Right renal pelvis (tissue), 4 donors: ENCODE results near the gene HOXD11. TPM values are rescaled to one million over a fixed set of nuclear protein-coding genes. Genes with fewer than 3 reads are reported as not detected.
A peak's percentile ranks its signal among the peaks of the same experiment; 100 is the strongest.

Source experiments
- DNase-seq, 4 donors: peaks; one replicate each; pipeline ENCODE4 v3.0.0-alpha.2; 2013; ENCODE audit warnings: low read depth in 4 of 4, low spot score in 3 of 4, missing footprints in 1 of 4
- polyA plus RNA-seq, 4 donors: library from polyadenylated mRNA; unstranded; fragments of 120-200 nt; gene quantifications; one replicate each; pipeline ENCODE4 v1.2.1, GENCODE V29; 2013; ENCODE audit not compliant: insufficient read length in 4 of 4

Gene HOXD11
- polyA plus RNA-seq, 4 donors, result 45.6 to 59.4 (median 58.4) TPM

DNA sequence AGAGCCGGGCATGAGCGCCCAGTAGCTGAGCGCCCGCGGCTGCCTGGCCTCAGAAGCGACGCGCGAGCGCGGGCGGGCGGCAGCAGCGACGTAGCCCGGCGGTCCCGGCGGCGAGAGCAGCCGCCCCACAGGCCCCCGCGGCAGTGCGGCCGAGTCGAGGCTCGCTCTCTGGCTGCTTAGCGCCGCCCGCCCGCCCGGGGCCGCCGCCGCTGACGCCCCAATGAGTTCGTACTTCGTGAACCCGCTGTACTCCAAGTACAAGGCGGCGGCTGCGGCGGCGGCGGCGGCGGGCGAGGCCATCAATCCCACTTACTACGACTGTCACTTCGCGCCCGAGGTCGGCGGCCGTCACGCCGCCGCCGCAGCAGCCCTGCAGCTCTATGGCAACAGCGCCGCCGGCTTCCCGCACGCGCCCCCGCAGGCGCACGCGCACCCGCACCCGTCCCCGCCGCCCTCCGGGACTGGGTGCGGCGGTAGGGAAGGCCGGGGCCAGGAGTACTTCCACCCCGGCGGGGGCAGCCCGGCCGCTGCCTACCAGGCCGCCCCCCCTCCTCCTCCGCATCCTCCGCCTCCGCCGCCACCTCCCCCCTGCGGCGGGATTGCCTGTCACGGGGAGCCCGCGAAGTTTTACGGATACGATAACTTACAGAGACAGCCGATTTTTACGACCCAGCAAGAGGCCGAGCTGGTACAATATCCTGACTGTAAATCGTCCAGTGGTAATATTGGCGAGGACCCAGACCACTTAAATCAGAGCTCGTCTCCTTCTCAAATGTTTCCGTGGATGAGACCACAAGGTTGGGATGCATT, 23.3 kb downstream of the HOXD11 start:
- peak in 2 of 4 donors; percentile 81 to 91 for DNase-seq

DNA sequence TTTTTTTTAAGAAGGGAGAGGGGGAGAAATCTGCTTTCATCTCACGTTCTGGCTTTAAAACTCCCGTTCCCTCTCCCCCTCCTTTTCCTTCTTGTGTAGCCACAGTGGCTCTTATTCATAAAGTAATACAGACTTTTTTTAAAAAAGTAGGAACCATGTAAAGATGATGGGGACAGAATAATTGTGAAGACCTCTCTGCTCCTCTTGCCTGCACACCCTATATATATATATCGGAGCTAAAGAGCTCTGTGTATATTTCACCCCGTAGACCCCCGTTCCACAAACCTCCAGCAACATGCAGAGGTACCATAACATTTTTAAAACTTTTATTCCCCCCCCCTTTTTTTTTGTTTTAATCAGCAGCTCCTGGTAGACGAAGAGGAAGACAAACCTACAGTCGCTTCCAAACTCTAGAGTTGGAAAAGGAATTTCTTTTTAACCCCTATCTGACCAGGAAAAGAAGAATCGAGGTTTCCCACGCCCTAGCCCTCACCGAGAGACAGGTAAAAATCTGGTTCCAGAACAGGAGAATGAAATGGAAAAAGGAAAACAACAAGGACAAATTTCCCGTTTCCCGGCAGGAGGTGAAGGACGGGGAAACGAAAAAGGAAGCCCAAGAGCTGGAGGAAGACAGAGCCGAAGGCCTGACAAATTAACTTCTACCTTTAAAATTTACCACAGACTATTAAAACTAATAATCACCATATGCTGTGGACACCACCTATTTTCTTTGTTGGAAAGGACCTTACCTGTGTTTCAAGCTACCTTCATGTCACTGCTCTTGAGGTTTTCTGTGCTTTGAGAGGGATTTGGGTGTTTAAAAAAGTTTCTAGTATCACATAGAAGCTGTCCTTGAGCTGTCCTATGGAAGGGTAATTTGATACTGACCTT, 24.1 kb downstream of the HOXD11 start:
- DNase-seq, result no peak

DNA sequence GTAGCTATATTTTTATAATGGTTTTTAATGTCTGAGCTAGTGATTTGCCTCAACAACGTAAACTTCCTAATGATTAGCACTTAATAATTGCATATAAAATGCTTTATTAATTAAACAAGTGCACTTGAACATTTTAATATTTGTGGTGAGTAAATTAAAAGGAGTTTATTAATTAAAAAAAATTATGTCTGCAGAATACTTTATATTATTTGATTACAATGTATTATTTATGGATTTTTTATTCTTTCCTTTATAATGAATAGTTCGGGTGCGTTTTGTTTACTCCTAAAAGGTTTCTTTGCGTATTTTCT, 24.7 kb downstream of the HOXD11 start:
- DNase-seq, result no peak

DNA sequence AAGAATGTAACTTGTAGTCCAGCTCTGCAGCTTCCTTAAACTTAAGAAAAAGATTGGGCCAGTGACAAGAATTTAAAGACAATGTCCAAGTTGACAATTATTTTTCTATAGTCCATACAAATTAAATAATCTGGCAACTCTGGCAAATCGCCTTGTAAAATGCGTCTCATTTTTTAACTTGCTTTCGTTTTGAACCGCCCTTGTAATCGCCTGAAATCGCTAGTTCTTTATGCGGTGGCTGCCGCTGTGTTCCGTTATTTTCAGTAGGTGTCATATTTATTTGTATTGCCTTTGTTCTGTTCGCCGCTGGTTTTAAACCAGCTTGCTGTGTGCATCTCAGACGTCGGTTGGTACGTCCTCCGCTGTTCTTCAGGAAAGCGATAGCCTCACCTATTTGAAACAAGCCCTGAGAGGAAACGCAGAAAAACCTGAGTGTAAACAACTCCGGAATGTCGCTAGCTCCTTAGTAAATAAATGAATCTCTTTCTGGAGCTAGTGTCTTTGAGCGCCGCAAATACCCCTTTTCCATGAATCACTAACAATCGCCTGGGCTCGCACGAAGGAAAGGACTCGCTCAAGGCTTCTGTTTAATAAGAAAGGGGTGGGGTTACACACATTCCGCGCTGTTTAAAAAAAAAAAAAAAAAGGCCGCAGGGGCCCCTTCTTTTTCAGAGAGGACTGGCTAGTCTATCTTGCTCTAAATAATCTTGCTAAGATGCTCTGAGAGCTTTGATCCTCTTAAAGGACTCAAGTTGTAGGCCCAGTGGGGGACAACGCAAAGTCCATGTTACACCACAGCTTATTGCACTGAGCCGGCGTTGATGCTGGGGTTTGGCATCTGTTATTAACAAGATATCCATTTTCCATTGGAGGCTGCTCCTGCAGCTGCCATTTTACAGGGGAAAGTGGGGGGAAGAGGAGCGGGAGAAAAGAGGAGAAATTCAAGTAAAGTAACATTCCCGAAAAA, 25.4 kb downstream of the HOXD11 start:
- DNase-seq, result no peak

DNA sequence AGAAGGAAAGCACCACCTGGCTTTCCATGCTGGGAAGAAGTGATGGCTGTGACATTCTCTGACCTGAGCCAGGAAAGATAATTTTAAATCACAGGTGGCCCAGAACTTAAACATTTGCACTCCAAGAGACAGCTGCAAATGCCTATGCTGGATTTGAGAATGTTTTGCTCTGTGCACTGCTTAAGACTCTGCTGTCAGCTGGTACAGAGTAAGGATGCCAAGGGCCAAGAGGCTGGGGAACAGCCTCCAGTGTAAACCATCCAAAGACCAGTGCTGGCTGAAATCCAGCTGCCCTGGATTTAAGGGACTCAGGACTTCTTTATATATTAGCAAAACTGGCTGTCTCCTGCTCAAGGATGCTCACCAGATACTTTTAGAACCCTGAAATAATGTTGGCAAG, 26.3 kb downstream of the HOXD11 start:
- no peak for DNase-seq

DNA sequence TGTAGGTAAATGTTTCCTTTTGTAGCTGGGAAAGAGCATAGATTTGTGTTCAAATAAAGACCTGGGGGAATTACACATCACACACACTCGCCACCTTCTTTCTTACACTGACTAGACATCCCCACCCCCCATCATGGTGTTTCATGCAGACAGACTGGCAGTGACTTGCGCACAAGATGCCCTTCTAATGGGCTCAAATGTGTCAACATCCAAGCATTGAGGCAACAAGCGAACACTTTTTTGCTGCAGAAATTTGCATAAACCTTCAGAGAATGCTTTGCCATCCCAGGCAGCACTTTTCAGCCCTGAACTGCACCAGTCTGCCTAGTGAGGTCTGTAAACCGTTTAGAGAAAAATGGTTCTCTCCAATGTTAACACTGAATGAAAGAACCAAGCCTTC, 27.0 kb downstream of the HOXD11 start:
- DNase-seq, result no peak

DNA sequence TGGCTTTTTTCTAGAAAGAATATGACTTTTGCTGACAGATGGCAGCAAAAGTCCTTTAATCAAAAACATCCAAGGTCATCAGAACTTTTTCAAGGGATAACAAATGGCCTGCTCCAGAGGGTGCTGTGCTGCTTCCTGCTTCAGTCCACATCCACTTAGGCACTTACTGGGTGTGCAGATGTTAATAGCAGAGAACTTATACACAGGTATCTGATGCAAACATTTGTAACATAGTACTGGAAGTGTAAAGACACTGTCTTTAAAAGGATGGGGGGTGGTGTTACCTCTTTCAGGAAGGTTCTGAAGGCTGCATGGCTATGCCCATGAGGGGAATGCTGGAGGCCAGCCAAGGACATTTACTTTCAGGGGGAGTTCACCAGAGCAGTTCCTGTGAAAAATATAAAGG, 28.0 kb downstream of the HOXD11 start:
- no peak for DNase-seq

DNA sequence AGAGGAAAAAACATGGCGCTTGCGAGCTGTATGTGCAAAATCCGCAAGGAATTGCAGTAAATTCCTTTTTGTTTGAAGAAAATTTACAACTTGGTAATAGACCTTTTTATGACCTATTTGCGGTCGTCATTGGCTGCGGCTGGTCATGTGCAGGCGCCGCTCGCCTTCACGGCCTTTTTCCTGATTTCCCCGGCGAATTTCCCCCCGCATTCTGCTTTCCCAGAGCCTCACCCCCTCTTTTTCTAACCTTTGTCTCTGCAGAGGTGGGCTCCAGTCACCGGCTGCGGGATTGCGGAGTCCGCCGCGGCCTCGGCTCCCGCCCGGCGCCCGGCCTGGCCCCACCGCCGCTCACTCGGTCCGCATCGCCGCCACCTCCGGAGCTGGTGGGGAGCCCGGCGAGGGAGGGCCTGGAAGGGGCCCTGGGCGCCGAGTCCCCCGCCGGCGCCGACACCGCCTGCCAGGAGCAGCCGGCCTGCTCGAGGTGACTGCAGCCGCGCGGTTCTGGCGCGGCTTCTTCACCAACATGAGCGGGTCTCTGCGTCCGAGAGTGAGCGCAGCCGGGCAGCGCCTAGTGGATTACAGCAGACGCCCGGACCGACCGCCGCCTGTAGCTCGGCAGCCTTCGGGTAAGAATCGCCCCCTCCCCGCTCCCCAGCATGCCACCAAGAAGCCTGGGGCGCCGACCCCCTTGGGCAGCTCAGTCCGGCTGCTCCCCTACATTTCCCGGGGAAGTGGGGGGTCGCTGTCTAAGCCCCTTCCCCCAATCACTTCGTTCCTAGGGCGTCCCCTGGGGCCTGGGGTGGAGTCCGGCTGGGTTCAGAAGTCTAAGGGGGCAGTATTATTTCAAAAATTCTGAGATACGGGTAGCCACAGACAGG, 29.5 kb downstream of the HOXD11 start:
- no peak for DNase-seq

DNA sequence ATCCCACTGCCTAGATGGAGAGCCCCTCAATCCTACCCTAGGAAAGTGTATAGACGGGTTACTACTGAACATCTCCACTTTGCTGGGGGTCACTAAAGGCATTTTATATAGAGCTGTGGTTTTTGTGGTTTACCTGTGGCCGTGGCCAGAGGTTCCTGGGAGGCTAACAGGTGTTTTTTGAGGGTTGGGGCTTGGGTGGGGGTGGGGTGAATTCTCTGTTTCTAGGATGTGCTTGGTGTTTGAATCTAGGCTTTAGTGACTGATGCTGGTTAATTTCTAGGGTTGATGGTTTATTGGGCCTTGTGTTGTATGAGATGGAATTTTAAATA, 30.1 kb downstream of the HOXD11 start:
- no peak for DNase-seq

DNA sequence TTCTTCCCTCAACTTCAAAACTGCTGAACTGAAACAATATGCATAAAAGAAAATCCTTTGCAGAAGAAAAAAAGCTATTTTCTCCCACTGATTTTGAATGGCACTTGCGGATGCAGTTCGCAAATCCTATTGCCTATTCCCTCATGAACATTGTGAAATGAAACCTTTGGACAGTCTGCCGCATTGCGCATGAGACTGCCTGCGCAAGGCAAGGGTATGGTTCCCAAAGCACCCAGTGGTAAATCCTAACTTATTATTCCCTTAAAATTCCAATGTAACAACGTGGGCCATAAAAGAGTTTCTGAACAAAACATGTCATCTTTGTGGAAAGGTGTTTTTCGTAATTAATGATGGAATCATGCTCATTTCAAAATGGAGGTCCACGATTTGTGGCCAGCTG, 30.8 kb downstream of the HOXD11 start:
- DNase-seq, result no peak

DNA sequence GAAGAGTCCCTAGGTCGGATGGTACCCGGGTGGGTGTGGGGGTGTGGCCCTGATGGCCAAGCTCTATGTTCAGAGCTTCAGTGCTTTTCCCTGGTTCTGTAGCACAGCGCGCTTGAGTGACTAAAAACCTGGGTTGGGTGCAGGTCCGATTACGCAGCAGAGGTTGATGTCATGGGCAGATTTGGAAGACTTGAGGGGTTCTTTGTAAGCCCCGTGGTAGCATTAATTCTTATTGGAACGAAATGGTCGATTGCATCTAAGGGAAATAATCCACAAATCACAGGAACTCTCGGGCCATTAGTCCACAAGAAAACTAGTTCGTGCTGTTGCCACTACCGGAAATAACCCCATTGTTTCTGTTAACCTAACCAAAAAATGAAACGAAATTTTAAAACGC, 31.4 kb downstream of the HOXD11 start:
- no peak for DNase-seq

DNA sequence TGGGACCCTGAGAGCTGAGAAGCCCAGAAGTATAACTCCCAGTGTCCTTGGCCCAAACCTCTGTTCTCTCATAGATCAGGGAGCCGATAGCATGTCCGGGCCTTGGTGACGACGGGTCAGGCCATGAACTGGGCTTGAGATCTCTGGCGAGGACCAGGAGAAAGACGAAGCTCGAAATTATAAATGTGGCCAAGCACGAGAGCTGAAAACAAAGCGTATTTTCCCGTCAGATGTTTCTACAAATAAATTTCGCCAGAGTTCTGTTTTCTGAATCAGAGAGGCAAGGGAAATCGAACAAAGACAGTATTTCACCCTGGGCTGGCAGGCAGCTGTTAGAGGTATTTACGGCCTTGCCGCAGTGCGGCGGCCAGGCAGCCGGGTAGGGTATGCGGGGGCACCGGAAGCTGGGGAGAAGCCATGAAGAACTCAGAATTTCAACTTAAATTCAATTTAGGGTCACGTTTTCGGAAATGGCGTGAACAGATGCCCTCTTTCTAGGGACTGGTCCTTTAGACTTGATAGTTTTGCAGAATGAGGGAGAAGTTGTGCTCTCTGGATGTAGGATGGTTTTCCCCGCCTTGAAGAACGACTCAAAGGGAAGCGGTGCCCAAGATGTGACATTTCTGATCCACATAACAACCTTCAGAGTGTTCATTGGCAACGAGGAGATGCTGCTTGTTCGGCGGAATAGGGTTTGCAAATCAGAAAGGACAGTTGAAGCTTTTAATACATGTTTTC, 32.0 kb downstream of the HOXD11 start:
- DNase-seq, result no peak

DNA sequence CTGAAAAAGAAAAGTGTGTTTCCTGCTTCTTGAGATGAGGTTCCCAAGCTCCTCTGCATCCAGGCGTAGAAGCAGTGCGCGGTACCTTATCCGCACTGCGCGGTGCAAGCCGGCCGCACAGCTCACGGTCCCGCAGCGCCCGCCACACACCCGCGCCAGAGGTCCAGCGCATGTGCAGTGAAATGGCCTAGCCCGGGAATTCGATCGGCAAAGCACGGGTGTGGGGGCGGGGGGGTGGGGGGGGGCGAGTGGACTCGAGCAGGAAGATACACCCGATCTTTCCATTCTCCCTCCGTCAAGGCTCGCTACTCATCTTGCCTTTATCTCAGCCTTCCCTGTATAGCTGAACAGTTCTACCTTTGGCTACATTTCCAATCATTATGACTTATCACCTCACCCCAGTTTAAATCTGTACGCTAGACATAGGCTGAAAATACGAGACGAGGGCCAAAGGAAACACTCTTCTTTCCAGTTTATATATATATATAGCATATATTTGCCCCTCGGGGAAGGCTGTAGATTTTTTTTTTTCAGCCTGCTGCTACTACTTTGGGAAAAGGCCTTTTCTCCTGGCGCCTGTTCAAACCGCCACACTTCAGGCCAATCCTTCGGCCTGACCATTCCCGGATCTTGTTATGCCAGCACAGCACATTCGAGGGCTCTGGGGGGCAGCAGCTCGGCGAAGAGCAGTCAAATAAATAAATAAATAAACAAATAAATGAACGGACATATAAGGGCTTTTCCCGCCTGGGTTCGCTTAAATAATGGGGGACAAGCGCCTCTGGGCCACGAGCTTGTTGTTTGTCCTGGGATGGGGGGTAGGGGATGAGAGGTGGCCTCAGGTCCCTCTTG, 32.8 kb downstream of the HOXD11 start:
- no peak for DNase-seq

DNA sequence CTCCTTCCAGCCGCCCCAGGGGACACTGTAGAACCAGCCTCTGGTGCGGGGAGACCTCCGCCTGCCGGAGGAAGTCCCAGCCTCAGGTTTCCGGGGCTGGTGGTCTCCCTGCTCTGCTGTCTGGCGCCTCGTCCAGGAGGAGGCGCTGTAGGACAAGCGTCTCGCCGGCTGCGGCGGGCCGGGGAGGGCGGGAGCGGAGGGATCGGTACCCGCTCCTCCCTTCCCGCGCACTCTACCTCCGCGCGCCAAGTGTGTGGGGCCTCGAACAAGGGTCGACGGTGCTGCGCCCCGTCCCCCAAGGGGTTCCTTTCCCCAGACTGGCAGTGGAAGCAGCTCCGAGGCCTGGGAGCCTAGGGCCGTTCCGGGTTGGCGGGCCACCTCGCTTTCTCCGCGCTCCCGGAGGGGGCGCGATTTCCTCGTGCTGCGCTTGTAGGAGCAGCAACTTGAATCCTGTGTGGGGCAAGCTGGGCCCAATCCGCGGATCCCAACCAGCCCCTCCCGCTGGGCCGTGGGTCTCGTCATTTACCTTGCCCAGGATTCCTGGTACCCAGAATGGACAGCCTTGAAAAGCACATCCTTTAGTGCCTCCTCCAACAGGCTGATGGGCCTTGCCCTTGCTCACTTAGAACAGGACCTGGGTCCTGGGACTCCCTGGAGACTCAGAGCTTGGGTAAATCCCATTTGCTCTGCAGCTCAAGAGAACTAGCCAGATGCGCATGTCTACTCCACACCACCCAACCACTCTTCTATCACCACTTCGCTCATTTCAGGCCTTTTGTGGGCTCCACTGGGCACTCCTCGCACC, 33.6 kb downstream of the HOXD11 start:
- peak in 1 of 4 donors; percentile 84 for DNase-seq

DNA sequence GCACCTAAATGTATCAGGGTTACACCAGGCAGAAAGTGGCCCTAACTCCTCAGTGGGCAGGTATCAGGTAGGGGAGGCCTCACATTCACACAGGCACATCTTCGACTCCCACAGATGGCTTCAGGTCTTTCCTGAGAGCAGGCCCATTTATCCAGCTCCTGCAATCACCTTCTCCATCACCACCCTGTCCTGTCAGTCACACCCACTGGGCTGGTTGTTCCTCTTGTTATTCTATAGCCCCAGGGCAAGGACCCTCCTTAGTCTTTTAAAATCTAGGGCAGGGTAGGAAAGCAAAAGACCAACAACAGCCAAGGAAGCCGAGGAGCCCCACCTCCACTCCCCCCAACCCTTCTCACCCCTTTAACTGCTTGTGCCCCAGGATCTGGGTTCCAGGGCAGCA, 35.2 kb downstream of the HOXD11 start:
- no peak for DNase-seq

DNA sequence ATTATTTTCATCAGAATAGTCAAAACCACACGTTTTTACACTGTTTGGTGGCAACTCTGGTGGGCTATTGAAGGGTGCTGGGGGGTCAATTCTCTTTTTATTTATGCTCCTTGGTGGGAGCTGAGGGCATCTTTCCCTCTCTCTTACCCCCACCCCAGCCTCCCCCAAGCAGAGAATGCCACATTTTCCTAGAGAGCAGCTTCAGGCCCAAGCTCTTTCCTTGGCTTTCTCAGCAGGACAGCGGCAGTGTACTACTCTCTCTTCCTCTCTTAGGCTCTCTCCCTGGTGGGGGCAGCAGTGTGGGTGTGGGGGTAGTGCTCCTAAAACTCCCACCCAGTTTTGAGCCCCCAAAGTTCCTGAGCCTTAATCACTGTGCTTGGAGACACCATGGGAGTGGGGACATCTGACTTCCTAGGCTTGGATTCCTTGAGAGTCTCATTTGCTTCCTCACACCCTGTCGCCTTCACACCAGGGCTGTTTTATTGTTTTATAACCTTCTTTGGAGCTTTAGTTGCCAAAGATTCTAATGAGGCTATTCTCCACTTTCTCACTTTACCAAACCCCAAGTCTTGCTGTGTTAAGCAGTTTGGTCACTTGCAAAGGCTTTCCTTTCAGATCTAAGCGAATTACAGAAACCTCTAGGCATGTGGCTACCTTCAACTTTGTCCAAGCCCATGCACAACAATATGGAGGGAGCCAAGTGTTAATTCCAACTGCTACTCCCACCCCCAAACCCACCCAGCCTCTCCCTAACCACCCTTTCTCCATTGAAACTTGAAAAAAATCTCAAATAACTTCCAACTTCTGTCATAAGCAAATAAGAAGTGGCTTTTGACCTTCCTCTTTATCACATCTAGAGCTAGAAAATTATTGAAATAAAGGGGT, 38.2 kb downstream of the HOXD11 start:
- DNase-seq, result no peak

DNA sequence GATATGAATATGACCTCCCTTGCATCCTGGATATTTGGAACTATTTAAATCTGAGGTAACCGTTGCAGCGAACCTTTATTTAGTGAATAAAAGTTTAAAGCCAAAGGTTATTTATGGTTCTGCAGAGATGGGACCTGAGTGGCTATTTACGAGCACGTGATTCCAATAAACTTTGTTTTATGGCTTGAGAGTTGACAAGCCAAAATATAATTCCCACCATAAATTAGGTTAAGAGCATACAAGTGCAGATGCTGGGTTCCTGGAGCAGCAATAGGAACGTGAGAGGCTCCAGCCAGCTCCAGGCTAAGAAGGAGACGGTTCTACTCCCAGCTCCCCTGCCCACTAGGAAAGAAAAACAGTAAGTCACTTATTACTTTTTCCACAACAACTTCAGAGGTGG, 39.0 kb downstream of the HOXD11 start:
- DNase-seq, result no peak
